ENCODE data around the gene ARRB1. TPM values are rescaled to one million over a fixed set of nuclear protein-coding genes. Genes with fewer than 3 reads are reported as not detected.
A peak's percentile ranks its signal among the peaks of the same experiment; 100 is the strongest.

Gene ARRB1
- 10 to 100 TPM; 16.5 to 68.0 (median 30.6) TPM for total RNA-seq
- polyA plus RNA-seq = 10 to 100 TPM; 15.2 to 27.2 TPM
- long read RNA-seq, donor 1, transcript ARRB1-201 (15 exons, 1,895 nt) = major isoform, 31 of 58 reads
- long read RNA-seq, donor 1, partial matches to known transcripts = 5 of 58 reads
- long read RNA-seq, donor 1, other reads (novel, unspliced or antisense) = 18 of 58 reads
- long read RNA-seq, donor 2, partial matches to known transcripts = 3,847 of 4,062 reads
- long read RNA-seq, donor 2, other reads (novel, unspliced or antisense) = 212 of 4,062 reads
- long read RNA-seq, donor 3, transcript ARRB1-201 (15 exons, 1,895 nt) = major isoform, 22 of 38 reads
- long read RNA-seq, donor 3, transcript ARRB1-202 (16 exons, 3,336 nt) = minor isoform, 7 of 38 reads
- long read RNA-seq, donor 3, partial matches to known transcripts = 1 of 38 reads
- long read RNA-seq, donor 3, other reads (novel, unspliced or antisense) = 8 of 38 reads

- intact Hi-C loops (cut with DNase I) = no loop called here
- peak within 1 kb of the TSS; percentile 58 to 72 for H3K27ac ChIP-seq
- no peak for DNase-seq
Observed at GRCh38 chr11:75351541-75351790, at the start of gene ARRB1. ARRB1 (minus strand) TSS chr11:75351661; CDS start chr11:75351607, 54 bp downstream.

GRCh38 chr11:75400146-75400865 is 48.8 kb upstream of the ARRB1 start:
- DNase-seq = no peak
- Histone ChIP-seq H3K27me3 (no peaks in the 10 kb centered on the region), H3K36me3 (no peaks in the 10 kb centered on the region), H3K9me3 (no peaks in the 10 kb centered on the region), H3K27ac (peak overlapping the region; percentile 54 to 76), H3K4me3 (peak overlapping the region; percentile 74), H3K4me1 (ENCODE audit: insufficient read depth) (peaks cover 4% of the 10 kb centered on the region)
- intact Hi-C loops (cut with DNase I) = loop anchor here in 1 of 4 donors (5.0 kb wide), 1 partner anchor 132 kb away; no protein-coding TSS in a partner anchor
- TF ChIP-seq EP300 (IDR thresholded peaks at IDR 0.05) (no peak), POLR2A (IDR thresholded peaks at IDR 0.05) (no peak)
- TF ChIP-seq, protein P1, sequence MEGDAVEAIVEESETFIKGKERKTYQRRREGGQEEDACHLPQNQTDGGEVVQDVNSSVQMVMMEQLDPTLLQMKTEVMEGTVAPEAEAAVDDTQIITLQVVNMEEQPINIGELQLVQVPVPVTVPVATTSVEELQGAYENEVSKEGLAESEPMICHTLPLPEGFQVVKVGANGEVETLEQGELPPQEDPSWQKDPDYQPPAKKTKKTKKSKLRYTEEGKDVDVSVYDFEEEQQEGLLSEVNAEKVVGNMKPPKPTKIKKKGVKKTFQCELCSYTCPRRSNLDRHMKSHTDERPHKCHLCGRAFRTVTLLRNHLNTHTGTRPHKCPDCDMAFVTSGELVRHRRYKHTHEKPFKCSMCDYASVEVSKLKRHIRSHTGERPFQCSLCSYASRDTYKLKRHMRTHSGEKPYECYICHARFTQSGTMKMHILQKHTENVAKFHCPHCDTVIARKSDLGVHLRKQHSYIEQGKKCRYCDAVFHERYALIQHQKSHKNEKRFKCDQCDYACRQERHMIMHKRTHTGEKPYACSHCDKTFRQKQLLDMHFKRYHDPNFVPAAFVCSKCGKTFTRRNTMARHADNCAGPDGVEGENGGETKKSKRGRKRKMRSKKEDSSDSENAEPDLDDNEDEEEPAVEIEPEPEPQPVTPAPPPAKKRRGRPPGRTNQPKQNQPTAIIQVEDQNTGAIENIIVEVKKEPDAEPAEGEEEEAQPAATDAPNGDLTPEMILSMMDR (IDR thresholded peaks at IDR 0.05) = no peak
- 3 to 11% (median 4%) methylated on average over 11 of the region's 11 CpGs for WGBS, 3 donors

More at GRCh38 chr11:75351541-75351790, at the start of gene ARRB1:
- H3K4me3 ChIP-seq = peak within 1 kb of the TSS; percentile 86
- 0 to 1% methylated on average over 5 to 36 of the region's 38 CpGs; no CpG with 5 or more reads in 1 of the 3 donors for WGBS, 3 donors
- H3K27me3 ChIP-seq = no peaks in the 10 kb centered on the region
- TF ChIP-seq POLR2A (IDR thresholded peaks at IDR 0.05) = no peak
- TF ChIP-seq, protein P1 (IDR thresholded peaks at IDR 0.05) = no peak
- TF ChIP-seq EP300 (IDR thresholded peaks at IDR 0.05) = no peak
- peaks cover 30% of the 10 kb centered on the region for H3K4me1 ChIP-seq (ENCODE audit: insufficient read depth)
- no peaks in the 10 kb centered on the region for H3K36me3 ChIP-seq
- H3K9me3 ChIP-seq = no peaks in the 10 kb centered on the region

- Histone ChIP-seq H3K36me3 (no peaks in the 10 kb centered on the region), H3K4me1 (ENCODE audit: insufficient read depth) (peaks cover 4% of the 10 kb centered on the region), H3K9me3 (no peaks in the 10 kb centered on the region), H3K27me3 (no peaks in the 10 kb centered on the region), H3K27ac (peak within 1 kb of the TSS; percentile 54 to 76), H3K4me3 (peak within 1 kb of the TSS; percentile 74)
- intact Hi-C loops (cut with DNase I) = loop anchor here in 2 of 4 donors (5.0 kb wide), 2 partner anchors 128 to 133 kb away; partner anchors contain the start of gene GDPD5 (in 1 of the 2)
- TF ChIP-seq POLR2A (IDR thresholded peaks at IDR 0.05) = peak; percentile 88
- TF ChIP-seq, protein P1 (IDR thresholded peaks at IDR 0.05) = peak in 1 of 3 donors; percentile 27
- TF ChIP-seq EP300 (IDR thresholded peaks at IDR 0.05) = no peak
- WGBS, 3 donors = 0% methylated on average over 35 to 55 of the region's 55 CpGs
- DNase-seq = peak; percentile 90 to 93 (median 90)
Observed at GRCh38 chr11:75399344-75400145, 48.1 kb upstream of the ARRB1 start, which contains the start of gene RPS3. RPS3 (plus strand) TSS chr11:75399518; CDS start chr11:75399548, 30 bp downstream.

GRCh38 chr11:75398906-75399305 is 47.4 kb upstream of the ARRB1 start:
- Histone ChIP-seq H3K27ac (no peak overlapping the region), H3K27me3 (no peaks in the 10 kb centered on the region), H3K9me3 (no peaks in the 10 kb centered on the region), H3K4me1 (ENCODE audit: insufficient read depth) (peaks cover 4% of the 10 kb centered on the region), H3K4me3 (no peak overlapping the region), H3K36me3 (no peaks in the 10 kb centered on the region)
- WGBS, 3 donors = 67 to 71% (median 69%) methylated on average over 8 of the region's 8 CpGs
- DNase-seq = no peak
- TF ChIP-seq, protein P1 (IDR thresholded peaks at IDR 0.05) = no peak
- TF ChIP-seq POLR2A (IDR thresholded peaks at IDR 0.05) = no peak
- no peak for TF ChIP-seq EP300 (IDR thresholded peaks at IDR 0.05)
- intact Hi-C loops (cut with DNase I) = loop anchor here in 1 of 4 donors (5.0 kb wide), 1 partner anchor 128 kb away; the partner anchor contains the start of gene GDPD5
